SK-N-MC (cell line): ENCODE results near the gene KIF4B.
"Not testable (repeated sequence)": the region's sequence is repeated elsewhere in the genome, so short reads cannot be mapped to it uniquely, and the experiment has no call there.

Experiments
- DNase-seq: peaks from one replicate; pipeline ENCODE4 v3.0.0-alpha.2; 2011; ENCODE audit warnings: low read depth, low spot score
- H3K27ac ChIP-seq: fragments of 200-600 bp; sonication (generic); 2 replicates; pipeline ENCODE4 v1.5.1; 2016; ENCODE audit warnings: mixed run types
- H3K36me3 ChIP-seq: fragments of 200-600 bp; sonication (generic); 2 replicates; pipeline ENCODE4 v1.6.1; 2017; ENCODE audit warnings: antibody characterized with exemption, low read length, mixed read lengths; ENCODE audit not compliant: insufficient read depth
- H3K4me3 ChIP-seq: fragments of 200-600 bp; sonication (generic); 2 replicates; pipeline ENCODE4 v1.5.1; 2016
- H3K9ac ChIP-seq: fragments of 200-600 bp; sonication (generic); 2 replicates; pipeline ENCODE4 v1.8.0; 2017; ENCODE audit warnings: mixed run types, mixed read lengths; ENCODE audit not compliant: insufficient read length
- H3K9me3 ChIP-seq: fragments of 200-600 bp; sonication (generic); 2 replicates; pipeline ENCODE4 v1.6.1; 2017; ENCODE audit warnings: low read depth, mild to moderate bottlenecking, antibody characterized with exemption, low read length, moderate library complexity, mixed read lengths
- EZH2 ChIP-seq: fragments of 200-600 bp; sonication (generic); IDR thresholded peaks from one replicate; pipeline ENCODE4 v1.6.1; 2017; ENCODE audit warnings: antibody characterized with exemption
- FOXP2 ChIP-seq: optimal IDR thresholded peaks from 2 replicates; pipeline ENCODE3; 2011; ENCODE audit warnings: mild to moderate bottlenecking, moderate library complexity; ENCODE audit not compliant: insufficient read depth; ENCODE audit errors: extremely low read length, control extremely low read depth
- POLR2AphosphoS5 ChIP-seq: IDR thresholded peaks from 2 replicates; pipeline ENCODE4 v1.6.1; 2012; ENCODE audit warnings: mild to moderate bottlenecking, low read depth, low read length, borderline replicate concordance

The KIF4B gene

GRCh38 chr5:154972476-154973080, 41.0 kb upstream of the KIF4B start:
- Histone ChIP-seq H3K27ac (peak overlapping the region; percentile 64; the same call in 1 of the 2 replicates), H3K36me3 (peaks cover 54% of the 10 kb centered on the region), H3K9me3 (no peaks in the 10 kb centered on the region), H3K4me3 (no peak overlapping the region), H3K9ac (peak overlapping the region; percentile 19)
- TF ChIP-seq EZH2 (no peak), FOXP2 (no peak), POLR2AphosphoS5 (no peak)
- peak; percentile 44 for DNase-seq

- not testable (repeated sequence) for DNase-seq, H3K9ac ChIP-seq, H3K4me3 ChIP-seq, H3K27ac ChIP-seq, H3K9me3 ChIP-seq
- H3K36me3 ChIP-seq = peaks cover 23% of the 10 kb centered on the region
Observed at GRCh38 chr5:154976082-154976481, 37.5 kb upstream of the KIF4B start.

- H3K9ac ChIP-seq = no peak overlapping the region
- DNase-seq = no peak
- no peaks in the 10 kb centered on the region for H3K9me3 ChIP-seq
- H3K27ac ChIP-seq = no peak overlapping the region
- TF ChIP-seq EZH2 = no peak
- no peak for TF ChIP-seq POLR2AphosphoS5
- no peak for TF ChIP-seq FOXP2
- no peak overlapping the region for H3K4me3 ChIP-seq
- peaks cover 23% of the 10 kb centered on the region for H3K36me3 ChIP-seq
Observed at GRCh38 chr5:154977409-154977808, 36.1 kb upstream of the KIF4B start.

GRCh38 chr5:154978294-154978693, 35.3 kb upstream of the KIF4B start:
- not testable (repeated sequence) for H3K4me3 ChIP-seq, H3K9me3 ChIP-seq, DNase-seq, H3K27ac ChIP-seq, H3K9ac ChIP-seq
- H3K36me3 ChIP-seq = peaks cover 23% of the 10 kb centered on the region

GRCh38 chr5:154984946-154985516, 28.5 kb upstream of the KIF4B start:
- Histone ChIP-seq H3K27ac (peak overlapping the region; percentile 25), H3K9ac (no peak overlapping the region), H3K9me3 (no peaks in the 10 kb centered on the region), H3K36me3 (no peaks in the 10 kb centered on the region), H3K4me3 (0 out of 2 replicates have a peak overlapping the region, but pooled peaks have one; percentile 7)
- no peak for DNase-seq
- TF ChIP-seq POLR2AphosphoS5 (no peak), FOXP2 (no peak), EZH2 (no peak)

- TF ChIP-seq EZH2 = no peak
- no peak for TF ChIP-seq FOXP2
- TF ChIP-seq POLR2AphosphoS5 = no peak
- DNase-seq = no peak
- Histone ChIP-seq H3K9ac (no peak overlapping the region), H3K9me3 (no peaks in the 10 kb centered on the region), H3K4me3 (no peak overlapping the region), H3K36me3 (no peaks in the 10 kb centered on the region), H3K27ac (no peak overlapping the region)
Observed at GRCh38 chr5:154986151-154986550, 27.4 kb upstream of the KIF4B start.

GRCh38 chr5:154989626-154990025, 23.9 kb upstream of the KIF4B start:
- DNase-seq = no peak
- H3K9ac ChIP-seq = no peak overlapping the region
- H3K9me3 ChIP-seq = no peaks in the 10 kb centered on the region
- H3K36me3 ChIP-seq = no peaks in the 10 kb centered on the region
- no peak overlapping the region for H3K4me3 ChIP-seq
- no peak overlapping the region for H3K27ac ChIP-seq
- TF ChIP-seq FOXP2 (no peak), EZH2 (no peak), POLR2AphosphoS5 (no peak)

GRCh38 chr5:154993461-154993860, 20.1 kb upstream of the KIF4B start:
- no peaks in the 10 kb centered on the region for H3K9me3 ChIP-seq
- DNase-seq = peak; percentile 51
- no peak overlapping the region for H3K4me3 ChIP-seq
- no peaks in the 10 kb centered on the region for H3K36me3 ChIP-seq
- TF ChIP-seq EZH2 (no peak), FOXP2 (no peak), POLR2AphosphoS5 (peak; percentile 40; the same call in 1 of the 2 replicates)
- H3K27ac ChIP-seq = peak overlapping the region; percentile 93
- peak overlapping the region; percentile 68 for H3K9ac ChIP-seq

GRCh38 chr5:154995679-154996078, 17.9 kb upstream of the KIF4B start:
- Histone ChIP-seq H3K4me3 (no peak overlapping the region), H3K27ac (peak overlapping the region; percentile 84), H3K36me3 (no peaks in the 10 kb centered on the region), H3K9ac (no peak overlapping the region), H3K9me3 (no peaks in the 10 kb centered on the region)
- TF ChIP-seq EZH2 = no peak
- no peak for TF ChIP-seq FOXP2
- no peak for TF ChIP-seq POLR2AphosphoS5
- DNase-seq = no peak

GRCh38 chr5:154997746-154998145, 15.8 kb upstream of the KIF4B start:
- peak overlapping the region; percentile 89 for H3K27ac ChIP-seq
- H3K9me3 ChIP-seq = no peaks in the 10 kb centered on the region
- peak overlapping the region; percentile 32 for H3K9ac ChIP-seq
- no peak for TF ChIP-seq FOXP2
- TF ChIP-seq EZH2 = no peak
- peak; percentile 12; the same call in 1 of the 2 replicates for TF ChIP-seq POLR2AphosphoS5
- no peak for DNase-seq
- H3K4me3 ChIP-seq = no peak overlapping the region; the same call in 1 of the 2 replicates
- H3K36me3 ChIP-seq = no peaks in the 10 kb centered on the region
